DMS114 treated with DMSO at 0.1 percent for 48 hours (cell line): Measurements from ENCODE around the gene ALPL.

Experiments
- DNase-seq: peaks from one replicate; lab custom pipeline; 2025; ENCODE audit not compliant: unreplicated experiment; lab: John Stamatoyannopoulos, UW

The ALPL gene

DNA sequence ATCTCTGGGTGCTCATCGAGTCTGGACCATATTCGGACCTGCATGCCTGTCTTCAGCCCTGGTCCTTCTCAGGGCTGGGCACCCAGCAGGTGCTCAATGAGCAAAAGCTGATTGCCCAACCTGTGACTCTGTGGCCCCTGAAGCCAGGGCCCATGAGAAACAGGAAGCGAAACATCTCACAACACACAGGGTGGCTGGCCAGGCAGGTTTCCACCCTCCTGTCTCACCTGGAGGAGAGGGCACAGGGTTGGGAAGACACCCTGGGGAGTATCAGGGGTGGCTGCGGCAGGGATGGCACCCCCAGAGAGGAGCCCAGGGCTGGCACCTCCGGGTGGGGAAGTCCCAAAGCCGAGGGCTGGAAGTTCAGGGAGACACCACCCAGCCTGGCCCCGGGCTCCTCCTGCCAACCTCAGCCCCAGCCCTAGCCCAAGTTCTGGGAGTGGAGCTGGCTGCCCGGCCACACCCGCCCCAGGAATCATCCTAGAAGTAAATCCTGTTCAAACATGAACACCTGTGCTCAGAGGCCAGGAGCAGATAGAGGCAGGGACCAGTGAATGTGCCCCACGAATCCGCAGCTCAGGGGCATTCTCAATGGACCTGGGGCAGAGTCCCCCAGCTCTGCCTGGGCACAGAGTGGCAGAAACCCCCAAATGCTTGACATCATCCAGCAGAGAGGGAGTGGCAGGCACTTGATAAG is 105.3 kb downstream of the ALPL start:
- no peak for DNase-seq

DNA sequence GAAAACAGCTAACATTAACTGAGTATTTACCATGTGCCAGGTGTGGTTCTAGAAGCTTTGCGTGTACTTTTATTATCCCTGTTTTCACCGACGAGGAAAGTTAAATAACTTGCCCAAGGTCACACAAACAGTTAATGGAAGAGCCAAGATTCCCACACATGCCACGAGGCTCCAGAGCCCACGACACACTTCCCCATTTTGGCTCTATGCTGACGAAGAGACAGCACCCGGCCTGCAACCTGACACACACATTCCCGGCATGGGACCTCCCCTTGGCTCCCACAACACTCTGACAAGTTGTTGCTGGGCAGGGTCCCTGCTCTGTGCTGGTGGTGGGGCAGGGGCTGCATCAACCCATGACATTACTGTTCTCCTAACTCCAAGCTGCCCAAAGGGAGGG is 107.1 kb downstream of the ALPL start:
- no peak for DNase-seq

DNA sequence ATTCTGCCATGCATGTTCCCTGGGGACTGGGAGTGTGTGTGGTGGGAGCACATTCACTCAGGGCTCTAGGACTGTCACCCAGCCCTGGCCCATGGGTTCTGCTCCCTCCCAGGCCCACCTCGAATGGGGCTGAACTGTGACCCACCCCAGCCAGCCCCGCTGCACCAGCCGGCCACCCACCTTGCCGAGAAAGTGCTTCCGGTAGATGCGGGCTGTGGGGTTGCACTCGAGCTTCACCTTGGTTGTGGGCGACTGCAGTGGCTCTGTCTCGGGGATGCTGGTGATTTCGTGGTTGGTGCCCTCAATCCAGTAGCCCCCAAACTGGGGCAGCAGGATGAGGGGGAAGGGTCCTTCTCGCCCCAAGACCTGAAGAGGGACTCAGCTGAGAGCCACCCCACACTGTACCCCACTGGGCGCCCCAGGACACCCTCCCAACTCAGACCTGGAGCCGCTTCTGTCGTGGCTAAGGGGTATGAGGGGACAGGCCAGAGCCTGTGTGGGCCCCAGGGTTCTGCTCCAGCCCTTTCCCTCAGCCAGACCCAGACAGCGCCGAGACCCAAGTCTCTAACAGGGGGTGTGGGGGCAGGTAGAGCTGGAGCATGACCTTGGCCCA is 108.0 kb downstream of the ALPL start:
- no peak for DNase-seq

DNA sequence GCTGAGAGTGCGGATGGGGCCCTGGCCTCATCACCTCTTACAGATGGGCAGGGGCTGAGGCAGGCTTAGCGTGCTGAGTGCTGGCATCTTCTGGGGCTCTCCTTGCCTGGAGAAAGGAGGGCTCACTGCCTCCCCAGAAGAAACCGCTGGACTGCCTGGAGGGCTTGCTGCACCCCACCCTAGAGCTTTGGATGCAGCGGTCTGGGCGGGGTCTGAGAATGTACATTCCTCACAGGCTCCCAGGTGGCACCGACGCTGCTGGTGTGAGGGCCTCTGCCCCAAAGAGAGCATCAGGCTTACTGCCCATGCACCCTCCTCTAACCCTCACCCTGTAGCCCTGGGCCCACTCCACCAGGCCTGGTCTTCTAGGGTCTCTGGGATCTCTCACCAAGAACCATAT is 108.8 kb downstream of the ALPL start:
- DNase-seq, result no peak

DNA sequence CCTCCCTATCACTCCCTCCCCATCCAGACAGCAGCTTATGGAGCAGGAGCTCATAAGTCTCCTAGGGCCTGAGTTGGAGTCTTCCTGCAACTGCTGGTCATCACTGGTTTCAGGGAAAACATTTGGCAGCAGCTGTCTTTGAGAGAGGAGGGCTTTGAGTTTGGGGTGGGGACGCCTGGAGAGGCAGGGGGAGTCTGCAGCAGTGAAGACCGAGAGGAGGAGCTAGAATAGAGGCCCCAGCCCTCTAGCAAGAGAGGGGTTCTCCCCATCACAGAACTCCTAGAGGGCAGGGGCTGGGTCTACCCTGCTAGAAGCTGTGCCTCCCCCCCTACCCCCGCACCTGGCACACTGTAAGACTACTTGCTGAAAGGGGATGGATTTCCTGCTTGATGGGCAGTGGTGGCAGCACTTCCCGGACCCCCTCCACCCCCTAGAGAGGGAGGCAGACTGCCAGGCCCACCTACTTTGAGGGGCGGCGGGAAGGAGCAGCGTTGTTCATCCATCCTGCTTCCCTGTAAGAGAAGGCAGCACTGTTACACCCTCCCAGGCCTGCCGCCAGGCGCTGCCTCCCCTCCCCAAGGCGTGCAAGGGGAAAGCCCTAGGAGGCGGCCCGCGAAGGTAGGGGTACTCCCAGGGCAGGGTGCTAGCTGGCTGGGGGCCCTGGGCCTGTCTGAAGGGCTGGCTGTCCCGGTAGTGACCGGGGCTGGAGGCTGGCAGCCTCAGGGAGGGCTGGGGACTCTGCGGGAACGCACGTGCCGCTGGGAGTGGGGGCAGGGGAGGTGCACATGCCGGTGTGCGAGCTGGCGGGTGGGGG is 109.5 kb downstream of the ALPL start:
- no peak for DNase-seq

DNA sequence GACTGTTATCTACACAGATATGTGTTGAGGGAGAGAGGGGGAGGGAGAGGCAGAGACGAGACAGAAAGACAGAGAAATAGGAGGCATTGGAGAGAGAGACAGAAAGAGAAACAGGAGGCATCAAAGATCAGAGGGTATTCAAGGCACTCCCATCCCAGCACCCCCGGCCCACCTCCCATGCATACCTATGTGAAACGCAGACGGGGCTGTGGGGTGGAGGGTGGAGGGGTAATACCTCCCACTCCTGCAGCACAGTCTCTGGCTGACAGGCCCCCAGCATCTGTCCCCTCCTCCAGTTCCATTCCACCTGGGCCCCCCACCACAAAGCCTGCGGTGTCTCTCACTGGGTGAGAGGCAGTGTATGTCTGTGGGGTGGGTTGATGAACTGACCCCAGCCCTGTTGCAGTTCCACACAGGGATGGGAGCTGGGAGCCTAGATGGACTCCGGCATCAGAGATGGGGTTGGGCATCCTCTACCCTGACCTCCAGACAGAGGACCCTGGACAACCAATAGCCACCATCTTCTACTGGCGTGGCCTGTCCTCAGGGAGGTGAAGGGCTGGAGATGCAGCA is 110.2 kb downstream of the ALPL start:
- DNase-seq, result no peak

DNA sequence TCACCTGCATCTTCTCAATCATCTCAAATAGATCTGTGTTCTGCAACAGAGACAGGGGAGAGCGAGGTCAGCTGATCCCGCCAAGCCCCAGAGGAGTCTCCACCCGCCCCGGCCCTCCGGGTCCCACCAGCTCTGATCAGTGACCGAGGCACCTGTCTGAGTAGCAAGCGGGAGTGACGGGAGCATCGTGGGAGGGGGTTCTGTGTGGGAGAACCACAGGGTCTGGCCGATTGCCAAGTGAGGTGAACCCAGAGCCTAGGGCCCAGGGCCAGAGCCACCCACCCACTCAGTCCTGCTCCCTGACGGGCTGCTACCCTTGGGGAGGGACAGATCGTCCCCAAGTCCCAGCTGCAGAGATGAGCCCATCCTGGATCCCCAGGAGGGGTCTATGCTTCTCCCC is 110.8 kb downstream of the ALPL start:
- DNase-seq, result no peak

DNA sequence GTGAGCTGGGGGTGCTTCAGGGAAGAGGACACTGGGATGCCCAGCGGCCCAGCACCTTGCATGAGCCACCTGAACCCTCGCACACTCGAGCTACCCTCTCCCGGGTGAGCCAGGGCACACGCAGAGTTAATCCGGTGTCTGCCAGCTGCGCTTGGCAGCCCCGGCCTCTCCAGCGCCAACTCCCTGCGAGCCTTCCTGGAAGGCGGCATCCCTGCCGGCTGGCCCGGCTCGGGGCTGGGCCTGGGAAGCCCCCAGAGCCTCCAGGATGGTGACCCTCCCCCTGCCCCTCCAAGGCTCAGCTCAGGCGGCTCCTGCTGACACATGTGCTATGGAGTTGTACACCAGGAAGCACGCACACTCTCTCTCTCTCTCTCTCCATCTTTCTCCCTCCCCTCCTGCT is 111.3 kb downstream of the ALPL start:
- DNase-seq, result no peak

DNA sequence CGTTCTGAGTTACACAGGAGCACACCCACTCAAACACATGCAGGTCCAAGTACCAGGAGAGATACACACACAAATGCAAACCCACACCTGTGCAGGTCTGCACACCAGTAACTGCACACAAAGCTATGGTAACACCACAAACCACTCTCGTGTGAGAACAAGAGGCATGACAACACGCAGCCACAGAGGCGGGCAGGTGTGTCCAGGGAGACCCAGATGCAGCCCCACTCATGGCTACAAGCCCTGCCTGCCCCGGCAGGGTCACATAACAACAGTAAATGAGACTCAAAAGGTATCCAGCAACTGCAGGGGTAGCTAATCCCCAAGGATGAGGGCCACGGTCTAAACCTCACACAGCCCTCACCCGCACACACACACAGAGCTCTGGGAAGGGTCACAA is 111.8 kb downstream of the ALPL start:
- no peak for DNase-seq

DNA sequence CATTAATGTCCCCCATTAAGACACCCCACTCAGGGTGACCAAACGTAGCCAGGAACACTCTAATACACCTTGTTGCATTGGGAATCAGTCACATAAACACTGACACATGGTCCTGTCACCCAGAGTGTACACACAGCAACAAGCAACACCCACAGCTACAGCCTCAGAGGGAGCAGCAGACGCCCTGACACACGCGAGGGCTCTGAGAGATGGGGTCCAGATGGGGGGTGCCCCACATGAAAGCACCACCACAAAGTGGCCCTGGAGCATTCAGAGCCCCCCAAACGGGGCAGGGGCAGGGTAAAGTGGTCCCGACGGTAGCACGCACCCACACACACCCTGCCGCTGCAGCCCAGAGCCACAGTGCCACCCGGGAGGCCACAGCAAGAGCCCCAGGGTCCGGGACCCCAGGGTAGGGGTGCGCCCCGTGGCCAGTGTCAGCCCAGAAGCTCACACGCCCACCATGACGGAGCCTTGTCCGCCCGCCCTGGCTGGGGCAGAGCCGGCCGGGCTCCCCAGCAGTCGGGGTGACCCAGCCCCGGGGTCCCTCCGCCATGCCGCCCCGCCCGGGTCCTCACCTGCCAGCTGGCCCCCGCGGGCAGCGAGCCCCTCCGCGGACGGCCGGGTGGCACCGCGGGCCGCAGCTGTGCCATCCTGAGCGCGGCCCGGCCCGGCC is 112.7 kb downstream of the ALPL start:
- DNase-seq, result no peak

DNA sequence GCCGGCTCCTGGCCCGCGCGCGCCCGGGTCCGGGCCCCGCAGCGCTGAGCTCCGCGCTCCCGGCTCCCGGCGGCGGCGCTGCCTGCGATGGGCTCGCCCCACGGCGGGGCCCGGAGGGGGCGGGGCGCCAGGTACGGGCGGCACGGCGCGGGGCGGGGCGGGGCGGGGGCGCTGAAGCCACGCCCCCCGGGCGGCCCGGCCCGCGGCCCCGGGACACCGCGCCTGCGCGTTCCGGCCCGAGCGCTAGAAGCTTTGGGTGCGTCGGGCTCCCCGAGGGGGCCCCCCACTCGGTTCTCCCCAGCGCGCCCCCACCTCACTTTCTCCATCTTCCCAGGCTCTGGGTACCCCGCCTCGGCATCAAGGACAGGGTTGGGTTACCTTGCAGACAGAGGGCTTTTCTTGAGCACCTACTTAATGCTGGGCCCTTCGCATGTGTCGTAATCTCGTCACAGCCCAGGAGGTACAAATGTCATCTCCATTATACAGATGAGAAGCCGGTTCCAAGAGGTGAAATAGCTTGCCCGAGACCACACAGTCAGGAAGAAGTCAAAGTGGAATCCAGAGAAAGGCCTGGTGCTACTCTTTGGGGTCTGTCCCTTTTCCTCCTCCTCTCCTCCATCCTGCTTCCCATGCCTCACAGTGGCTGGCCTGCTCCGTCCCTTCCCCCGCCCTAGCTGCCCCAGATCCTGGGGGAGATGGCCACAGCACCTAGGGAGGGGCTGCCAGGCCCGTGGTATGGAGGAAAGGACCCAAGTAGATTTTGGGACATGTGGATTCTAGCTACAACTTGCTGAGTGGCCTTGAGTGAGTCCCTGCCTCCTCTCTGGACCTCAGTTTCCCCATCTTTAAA is 113.5 kb downstream of the ALPL start:
- no peak for DNase-seq

DNA sequence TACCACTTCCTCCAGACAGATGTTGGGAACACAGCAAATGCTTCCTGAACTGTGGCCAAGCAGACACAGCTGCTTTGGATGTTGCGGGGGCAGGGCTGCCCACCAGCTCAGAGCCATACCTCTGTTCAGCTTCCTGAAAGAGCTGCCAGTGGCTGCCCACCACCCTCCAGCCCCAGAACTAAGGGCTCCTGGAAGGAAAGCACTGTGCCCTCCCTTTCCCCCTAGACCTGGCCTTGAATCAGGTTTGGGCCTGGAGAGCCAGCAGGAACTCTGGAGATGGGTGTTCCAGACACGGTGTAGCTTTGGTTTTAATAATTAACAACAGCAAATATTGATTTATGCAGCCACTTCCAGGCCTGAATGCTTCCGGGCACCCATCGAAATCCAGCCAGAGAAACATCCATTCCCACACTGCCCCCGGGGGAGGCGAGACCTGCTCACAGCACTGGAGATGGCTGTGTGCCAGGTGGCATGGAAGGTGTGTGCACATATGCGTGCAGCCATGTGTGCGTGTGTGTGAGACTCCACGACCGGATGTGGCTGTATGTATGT is 114.3 kb downstream of the ALPL start:
- no peak for DNase-seq

DNA sequence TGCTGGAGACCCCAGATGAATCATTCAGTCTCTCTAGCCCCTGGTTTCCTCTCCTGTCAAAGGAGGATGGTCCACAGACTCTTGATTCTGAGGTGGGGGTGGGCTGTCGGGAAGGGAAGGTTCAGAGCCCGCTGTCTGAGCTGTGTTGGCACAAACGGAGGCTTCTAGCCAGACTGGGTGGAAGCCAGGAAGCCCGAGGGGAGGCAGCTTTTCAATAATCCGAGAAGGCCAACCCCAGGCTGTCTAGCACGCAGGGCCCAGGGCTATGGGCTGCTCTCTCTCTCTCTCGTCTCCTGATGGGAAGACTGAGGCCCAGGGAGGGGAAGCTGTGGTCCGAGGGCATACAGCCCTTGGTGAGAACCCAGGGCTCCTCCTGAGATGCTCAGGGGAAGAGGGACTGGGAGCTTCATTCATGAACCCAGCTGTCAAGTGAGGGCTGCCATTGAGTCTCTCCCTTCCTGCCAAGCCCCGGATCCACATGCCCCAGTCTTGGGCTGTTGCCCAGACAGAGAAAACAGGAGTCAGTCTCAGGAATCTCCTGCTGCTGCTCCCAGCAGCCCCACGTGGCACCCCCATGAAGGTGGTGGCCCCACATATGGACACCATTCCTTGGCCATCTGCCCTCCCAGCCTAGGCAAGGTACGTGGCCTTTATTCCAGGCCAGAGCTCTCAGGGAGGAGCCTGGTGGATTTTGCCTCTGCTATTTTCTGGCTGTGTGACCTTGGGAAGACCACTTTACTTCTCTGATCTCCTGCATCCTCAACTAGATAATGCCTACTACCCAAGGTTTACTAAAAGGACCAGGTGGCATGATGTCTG is 115.6 kb downstream of the ALPL start:
- DNase-seq, result no peak

DNA sequence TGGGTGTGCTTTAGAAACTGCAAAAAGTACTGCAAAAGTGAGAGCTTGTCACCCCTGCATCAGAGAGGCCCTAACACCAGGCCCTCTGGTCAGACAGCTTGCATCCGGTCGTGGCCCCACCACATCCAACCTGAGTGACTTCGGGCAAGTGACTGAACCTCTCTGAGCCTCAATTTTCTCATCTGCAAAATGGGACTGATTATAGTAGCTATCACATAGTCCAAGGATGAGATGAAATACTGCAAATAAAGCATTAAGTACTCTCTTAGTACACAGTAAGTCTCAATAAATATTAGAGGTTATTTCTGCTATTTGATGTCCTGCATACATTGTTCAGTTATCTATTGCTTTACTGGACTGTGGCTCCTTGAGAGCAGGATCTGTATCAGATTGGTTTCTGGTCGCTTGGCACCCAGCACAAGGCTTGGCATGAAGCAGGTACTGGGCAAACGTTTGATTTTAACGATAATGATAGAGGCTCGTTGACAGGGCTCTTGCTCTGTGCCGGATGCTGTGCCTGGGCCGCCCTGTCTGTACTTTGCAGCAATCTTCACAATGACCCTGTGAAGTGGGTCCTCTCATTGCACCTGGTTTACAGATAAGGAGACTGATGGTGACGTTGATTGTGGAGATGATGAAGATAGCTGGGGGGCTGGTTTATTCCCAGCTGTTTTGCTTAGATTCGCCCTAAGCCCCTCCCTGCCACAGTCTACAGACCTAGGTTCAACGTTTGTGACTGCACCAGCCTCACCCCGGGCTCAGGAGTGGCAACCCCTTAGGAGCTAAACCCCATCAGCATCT is 116.4 kb downstream of the ALPL start:
- no peak for DNase-seq

DNA sequence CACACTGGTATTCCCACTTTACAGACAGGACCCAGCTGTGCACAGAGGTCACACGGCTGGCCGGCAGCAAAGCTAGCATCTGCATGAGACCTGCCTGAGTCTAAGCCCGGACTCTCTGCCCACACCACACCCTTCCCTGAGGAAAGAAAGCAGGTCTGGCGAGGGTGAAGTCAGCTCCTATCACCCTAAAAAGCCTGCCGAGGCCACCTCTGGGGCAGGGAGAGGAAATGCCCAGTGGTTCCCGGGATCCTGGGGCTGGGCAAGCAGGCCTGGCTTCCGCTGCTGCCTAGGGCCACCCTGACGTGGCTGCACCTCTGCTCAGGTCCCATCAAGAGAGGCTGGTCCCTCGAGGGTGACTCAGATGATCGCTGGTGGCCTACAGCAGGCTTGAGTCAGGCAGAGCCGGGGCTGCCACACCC is 117.7 kb downstream of the ALPL start:
- no peak for DNase-seq
